PFSK-1 (cell line): Measurements from ENCODE around the gene STRADB.

Experiments used
- FOXP2 ChIP-seq: optimal IDR thresholded peaks from 2 replicates; pipeline ENCODE3; 2011; ENCODE audit warnings: borderline replicate concordance, control low read depth, inconsistent platforms; ENCODE audit not compliant: insufficient read depth; ENCODE audit errors: extremely low read length, extremely low read depth
- POLR2AphosphoS5 ChIP-seq: IDR thresholded peaks from 2 replicates; pipeline ENCODE4 v1.6.1; 2012; ENCODE audit warnings: low read depth, mild to moderate bottlenecking, control low read depth, low read length, moderate library complexity
- REST ChIP-seq, 2 experiments: IDR thresholded peaks; 2 replicates each; pipeline versions ENCODE4 v1.6.1 to v1.8.0; 2011 to 2012; ENCODE audit warnings: low read depth in 2 of 2, low read length in 2 of 2, control low read depth in 1 of 2, inconsistent platforms in 1 of 2, mild to moderate bottlenecking in 1 of 2, moderate library complexity in 1 of 2; ENCODE audit not compliant: insufficient read depth in 1 of 2
- SIN3A ChIP-seq: IDR thresholded peaks from 2 replicates; pipeline ENCODE4 v1.6.1; 2012; ENCODE audit warnings: mild to moderate bottlenecking, low read length, moderate library complexity, borderline replicate concordance; ENCODE audit not compliant: insufficient read depth
- TAF1 ChIP-seq: IDR thresholded peaks from 2 replicates; pipeline ENCODE4 v1.6.1; 2012; ENCODE audit warnings: low read length, control low read depth, borderline replicate concordance; ENCODE audit not compliant: insufficient read depth

Gene STRADB

GRCh38 chr2:201432038-201432620, 19.4 kb upstream of the STRADB start:
- TF ChIP-seq REST (IDR thresholded peaks at IDR 0.05; ENCODE audit: insufficient read depth in 1 of 2, low read depth in 2 of 2, low read length in 2 of 2) (no peak), TAF1 (no peak), FOXP2 (no peak), POLR2AphosphoS5 (no peak), SIN3A (0 out of 2 replicates have a peak, but pooled peaks have one; percentile 38)

GRCh38 chr2:201432621-201433393, 18.7 kb upstream of the STRADB start:
- TF ChIP-seq SIN3A, result no peak

- TF ChIP-seq SIN3A (no peak), TAF1 (no peak), REST (IDR thresholded peaks at IDR 0.05; ENCODE audit: insufficient read depth in 1 of 2, low read depth in 2 of 2, low read length in 2 of 2) (no peak), POLR2AphosphoS5 (no peak), FOXP2 (no peak)
Measured at GRCh38 chr2:201433394-201433995, 18.0 kb upstream of the STRADB start.

DNA sequence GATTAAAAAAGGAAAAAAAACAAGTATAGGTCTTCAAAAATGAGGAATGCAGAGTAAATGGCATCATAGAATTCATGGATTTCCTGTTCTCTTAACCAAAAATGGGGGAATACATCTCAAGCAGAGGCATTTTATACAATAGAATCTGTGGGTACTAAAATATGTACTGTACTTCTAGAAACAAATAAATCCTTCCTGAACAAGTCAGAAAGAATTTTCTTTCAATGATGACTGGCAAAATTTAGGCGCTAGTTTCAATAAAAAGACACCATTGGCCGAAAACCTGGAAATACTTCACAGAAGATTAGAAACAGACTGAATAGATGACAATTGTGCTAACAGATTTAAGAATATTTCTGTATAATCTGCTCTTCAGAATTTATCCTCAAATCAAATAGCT, 15.4 kb upstream of the STRADB start:
- no peak for TF ChIP-seq POLR2AphosphoS5
- no peak for TF ChIP-seq FOXP2
- TF ChIP-seq SIN3A, result no peak
- TF ChIP-seq TAF1, result no peak
- no peak for TF ChIP-seq REST (IDR thresholded peaks at IDR 0.05; ENCODE audit: insufficient read depth in 1 of 2, low read depth in 2 of 2, low read length in 2 of 2)

GRCh38 chr2:201440182-201440581, 11.4 kb upstream of the STRADB start:
- TF ChIP-seq POLR2AphosphoS5 (no peak), TAF1 (no peak), REST (IDR thresholded peaks at IDR 0.05; ENCODE audit: insufficient read depth in 1 of 2, low read depth in 2 of 2, low read length in 2 of 2) (no peak), SIN3A (no peak), FOXP2 (no peak)
